Measurements from ENCODE around the gene FTO. TPM values are rescaled to one million over a fixed set of nuclear protein-coding genes. Genes with fewer than 3 reads are reported as not detected.

The FTO gene
- total and polyA plus RNA-seq, 3 donors from 2014 or later: 32.4 to 64.7 (median 50.3) TPM

DNA sequence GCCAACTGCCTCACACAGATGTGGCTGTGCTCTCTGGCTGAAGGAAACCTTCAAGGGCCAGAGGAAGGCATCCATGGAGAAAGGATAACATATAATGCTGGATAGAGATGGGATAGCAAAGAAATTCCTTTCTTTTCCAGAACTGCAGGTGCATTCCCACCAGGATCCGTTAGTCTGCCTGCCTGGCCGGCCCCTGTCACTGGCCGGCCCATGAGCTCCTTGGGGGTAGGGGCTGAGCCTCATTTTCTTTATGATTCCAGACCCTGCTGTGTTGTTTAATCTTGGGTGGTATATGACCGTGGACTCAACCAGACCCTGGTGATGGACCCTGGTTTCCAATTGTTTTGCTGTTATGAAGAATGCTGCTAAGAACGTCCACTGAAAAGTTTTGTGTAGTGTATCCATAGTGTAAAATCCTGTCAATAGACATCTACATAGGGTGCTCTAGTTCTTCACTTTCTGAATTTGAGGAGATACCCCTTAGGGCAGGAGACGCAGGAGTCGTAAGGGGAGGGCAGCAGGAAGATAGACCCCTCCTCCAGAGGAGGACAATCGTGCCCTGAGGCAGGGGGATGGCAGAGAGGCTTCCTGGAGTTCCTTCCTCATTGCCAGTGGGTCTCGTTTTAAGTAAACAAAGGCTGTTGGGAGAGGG, 489.2 kb downstream of the FTO start:
- H3K9me3 ChIP-seq: no peaks in the 10 kb centered on the region
- H3K4me3 ChIP-seq: peak overlapping the region in 1 of 2 donors; percentile 33
- TF ChIP-seq, protein P1, sequence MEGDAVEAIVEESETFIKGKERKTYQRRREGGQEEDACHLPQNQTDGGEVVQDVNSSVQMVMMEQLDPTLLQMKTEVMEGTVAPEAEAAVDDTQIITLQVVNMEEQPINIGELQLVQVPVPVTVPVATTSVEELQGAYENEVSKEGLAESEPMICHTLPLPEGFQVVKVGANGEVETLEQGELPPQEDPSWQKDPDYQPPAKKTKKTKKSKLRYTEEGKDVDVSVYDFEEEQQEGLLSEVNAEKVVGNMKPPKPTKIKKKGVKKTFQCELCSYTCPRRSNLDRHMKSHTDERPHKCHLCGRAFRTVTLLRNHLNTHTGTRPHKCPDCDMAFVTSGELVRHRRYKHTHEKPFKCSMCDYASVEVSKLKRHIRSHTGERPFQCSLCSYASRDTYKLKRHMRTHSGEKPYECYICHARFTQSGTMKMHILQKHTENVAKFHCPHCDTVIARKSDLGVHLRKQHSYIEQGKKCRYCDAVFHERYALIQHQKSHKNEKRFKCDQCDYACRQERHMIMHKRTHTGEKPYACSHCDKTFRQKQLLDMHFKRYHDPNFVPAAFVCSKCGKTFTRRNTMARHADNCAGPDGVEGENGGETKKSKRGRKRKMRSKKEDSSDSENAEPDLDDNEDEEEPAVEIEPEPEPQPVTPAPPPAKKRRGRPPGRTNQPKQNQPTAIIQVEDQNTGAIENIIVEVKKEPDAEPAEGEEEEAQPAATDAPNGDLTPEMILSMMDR (IDR thresholded peaks at IDR 0.05): no peak
- TF ChIP-seq POLR2A (IDR thresholded peaks at IDR 0.05): no peak
- no peaks in the 10 kb centered on the region for H3K36me3 ChIP-seq (ENCODE audit: low read depth, missing control alignments)
- no peak for DNase-seq
- H3K27me3 ChIP-seq: no peaks in the 10 kb centered on the region
- H3K27ac ChIP-seq: peak overlapping the region in 1 of 2 donors; percentile 45
- peaks cover 6% of the 10 kb centered on the region for H3K4me1 ChIP-seq
- WGBS, 2 donors: 48 to 55% methylated on average over 8 to 9 of the region's 9 CpGs
- intact Hi-C loops (cut with DNase I; ENCODE audit: low total_unique reads): no loop called here

DNA sequence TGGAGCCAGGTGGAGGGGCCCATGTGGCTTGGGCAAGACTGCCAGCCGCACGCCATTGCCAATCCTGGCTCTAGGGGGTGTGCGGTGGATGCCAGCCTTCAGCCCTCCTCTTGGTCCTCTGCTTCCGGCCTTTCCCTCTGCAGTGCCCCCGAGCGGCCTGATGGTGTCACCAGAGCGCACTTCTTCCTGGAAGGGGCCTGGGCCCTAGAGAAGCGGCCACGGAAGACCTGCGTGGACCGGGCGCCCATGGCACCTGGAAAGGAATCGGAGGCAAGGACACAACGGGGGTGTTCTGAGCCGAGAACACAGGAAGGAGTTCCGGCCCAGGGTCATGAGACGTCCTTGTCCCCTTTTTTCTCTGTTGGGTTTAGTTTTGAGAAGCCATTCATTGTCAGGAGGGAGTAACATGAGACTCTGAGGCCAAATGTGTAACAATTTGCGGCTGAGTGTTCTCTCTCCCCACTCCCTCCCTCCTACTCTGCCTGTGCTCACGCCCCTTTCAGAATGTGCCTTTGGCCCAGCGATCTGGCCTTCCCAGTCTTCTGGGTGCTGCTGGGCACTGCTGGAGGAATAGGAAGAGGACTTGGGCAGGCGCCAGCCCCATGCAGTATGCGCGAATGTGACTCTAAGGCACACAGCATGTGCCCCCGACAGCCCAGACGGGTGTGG, 489.8 kb downstream of the FTO start:
- peak; percentile 87 for DNase-seq

DNA sequence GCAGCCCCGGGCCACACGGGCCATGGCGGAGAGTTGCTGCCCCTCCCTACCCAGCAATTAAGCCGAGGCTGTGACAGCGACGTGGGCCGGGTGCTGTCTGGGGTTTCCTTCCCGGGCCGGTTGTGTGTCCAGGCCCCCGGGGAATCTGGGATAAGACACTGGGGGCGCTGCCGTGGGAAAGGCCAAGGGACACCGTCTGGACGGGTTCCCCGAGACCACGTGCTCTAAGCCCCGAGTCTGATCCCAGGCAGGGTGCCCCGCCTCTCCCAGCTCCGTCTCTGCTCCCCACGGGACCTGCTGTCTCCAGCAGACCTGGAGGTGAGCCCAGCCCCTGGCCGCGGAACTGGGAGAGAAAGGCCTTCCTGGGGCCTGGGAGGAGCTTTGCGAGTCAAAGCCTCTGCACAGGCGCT, 490.4 kb downstream of the FTO start:
- Histone ChIP-seq H3K36me3 (ENCODE audit: low read depth, missing control alignments) (no peaks in the 10 kb centered on the region), H3K4me3 (peak overlapping the region; percentile 33 to 34), H3K4me1 (peaks cover 6% of the 10 kb centered on the region), H3K27ac (peak overlapping the region; percentile 45 to 62), H3K27me3 (no peaks in the 10 kb centered on the region), H3K9me3 (no peaks in the 10 kb centered on the region)
- DNase-seq: peak; percentile 78
- WGBS, 2 donors: 33 to 40% methylated on average over 15 to 24 of the region's 24 CpGs
- intact Hi-C loops (cut with DNase I; ENCODE audit: low total_unique reads): no loop called here
- TF ChIP-seq POLR2A (IDR thresholded peaks at IDR 0.05): no peak
- TF ChIP-seq, protein P1 (IDR thresholded peaks at IDR 0.05): no peak

More for the DNA sequence above, 489.8 kb downstream of the FTO start:
- Histone ChIP-seq H3K4me1 (peaks cover 6% of the 10 kb centered on the region), H3K4me3 (peak overlapping the region; percentile 33 to 34), H3K27me3 (no peaks in the 10 kb centered on the region), H3K36me3 (ENCODE audit: low read depth, missing control alignments) (no peaks in the 10 kb centered on the region), H3K9me3 (no peaks in the 10 kb centered on the region), H3K27ac (peak overlapping the region; percentile 45 to 62)
- intact Hi-C loops (cut with DNase I; ENCODE audit: low total_unique reads): no loop called here
- 7% methylated on average over 12 to 25 of the region's 25 CpGs for WGBS, 2 donors
- TF ChIP-seq, protein P1 (IDR thresholded peaks at IDR 0.05): peak; percentile 60 to 78 (median 77)
- no peak for TF ChIP-seq POLR2A (IDR thresholded peaks at IDR 0.05)

DNA sequence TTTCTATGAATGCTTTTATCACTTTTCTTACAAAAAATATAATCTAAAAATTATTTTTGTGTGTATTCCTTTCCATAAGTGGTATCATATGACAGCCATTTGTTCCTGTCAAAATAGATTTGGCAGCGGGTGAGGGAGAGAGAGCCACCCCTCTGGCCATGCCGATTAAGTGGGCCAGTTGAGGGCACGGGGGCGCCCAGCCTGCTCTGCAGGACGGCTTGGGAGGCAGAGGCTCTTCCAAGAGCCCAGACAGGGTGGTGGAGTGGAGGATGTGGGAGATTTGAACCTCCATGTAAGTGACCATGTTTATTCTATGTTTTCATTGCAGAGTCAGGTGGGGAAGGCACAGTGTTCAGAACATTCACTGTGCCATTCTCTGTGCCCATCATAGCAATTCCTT, 493.8 kb downstream of the FTO start:
- no peaks in the 10 kb centered on the region for H3K9me3 ChIP-seq
- intact Hi-C loops (cut with DNase I; ENCODE audit: low total_unique reads): no loop called here
- DNase-seq: no peak
- WGBS, 2 donors: 76 to 87% methylated on average over 5 of the region's 5 CpGs
- H3K4me1 ChIP-seq: peaks cover 6% of the 10 kb centered on the region
- TF ChIP-seq, protein P1 (IDR thresholded peaks at IDR 0.05): no peak
- no peak for TF ChIP-seq POLR2A (IDR thresholded peaks at IDR 0.05)
- H3K27me3 ChIP-seq: no peaks in the 10 kb centered on the region
- no peak overlapping the region for H3K27ac ChIP-seq
- no peaks in the 10 kb centered on the region for H3K36me3 ChIP-seq (ENCODE audit: low read depth, missing control alignments)
- no peak overlapping the region for H3K4me3 ChIP-seq

Data from testis (tissue), 3 donors.